GF-D8 (cell line): ENCODE measurements around the gene HLCS.
A peak's percentile ranks its signal among the peaks of the same experiment; 100 is the strongest.

Source experiments
- DNase-seq: peaks from one replicate; lab custom pipeline; 2025; lab: John Stamatoyannopoulos, UW

The HLCS gene

DNA sequence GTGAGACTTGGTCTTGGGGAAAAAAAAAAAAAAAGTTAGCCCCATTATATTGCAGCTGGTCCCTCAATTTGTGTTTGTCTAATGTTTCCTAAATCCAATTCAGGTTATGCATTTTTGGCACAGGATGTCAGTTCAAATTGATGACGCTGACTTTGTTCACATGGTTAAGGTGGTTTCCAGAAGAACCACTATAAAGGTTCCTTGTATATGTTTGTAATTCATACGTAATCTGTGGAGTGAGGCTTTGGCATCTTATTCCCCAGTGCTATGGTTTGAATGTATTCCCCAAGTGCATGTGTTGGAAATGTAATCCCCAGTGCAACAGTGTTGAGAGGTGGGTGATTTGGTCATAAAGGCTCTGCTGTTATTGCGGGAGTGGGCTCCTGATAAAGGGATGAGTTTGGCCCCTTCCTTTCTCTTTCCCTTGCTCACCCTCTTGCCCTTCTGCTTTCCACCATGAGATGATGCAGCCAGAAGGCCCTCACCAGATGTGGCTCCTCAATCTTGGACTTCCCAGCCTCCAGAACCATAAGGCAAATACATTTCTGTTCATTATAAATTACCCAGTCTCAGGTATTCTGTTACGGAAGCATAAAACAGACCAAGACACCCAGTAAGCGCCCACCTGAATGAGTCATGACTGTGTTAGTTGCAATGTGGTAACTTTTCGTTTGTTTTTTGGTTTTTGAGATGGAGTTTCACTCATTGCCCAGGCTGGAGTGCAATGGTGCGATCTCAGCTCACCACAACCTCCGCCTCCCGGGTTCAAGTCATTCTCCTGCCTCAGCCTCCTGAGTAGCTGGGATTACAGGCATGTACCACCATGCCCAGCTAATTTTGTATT lies 19.5 kb upstream of the HLCS start:
- no peak for DNase-seq

DNA sequence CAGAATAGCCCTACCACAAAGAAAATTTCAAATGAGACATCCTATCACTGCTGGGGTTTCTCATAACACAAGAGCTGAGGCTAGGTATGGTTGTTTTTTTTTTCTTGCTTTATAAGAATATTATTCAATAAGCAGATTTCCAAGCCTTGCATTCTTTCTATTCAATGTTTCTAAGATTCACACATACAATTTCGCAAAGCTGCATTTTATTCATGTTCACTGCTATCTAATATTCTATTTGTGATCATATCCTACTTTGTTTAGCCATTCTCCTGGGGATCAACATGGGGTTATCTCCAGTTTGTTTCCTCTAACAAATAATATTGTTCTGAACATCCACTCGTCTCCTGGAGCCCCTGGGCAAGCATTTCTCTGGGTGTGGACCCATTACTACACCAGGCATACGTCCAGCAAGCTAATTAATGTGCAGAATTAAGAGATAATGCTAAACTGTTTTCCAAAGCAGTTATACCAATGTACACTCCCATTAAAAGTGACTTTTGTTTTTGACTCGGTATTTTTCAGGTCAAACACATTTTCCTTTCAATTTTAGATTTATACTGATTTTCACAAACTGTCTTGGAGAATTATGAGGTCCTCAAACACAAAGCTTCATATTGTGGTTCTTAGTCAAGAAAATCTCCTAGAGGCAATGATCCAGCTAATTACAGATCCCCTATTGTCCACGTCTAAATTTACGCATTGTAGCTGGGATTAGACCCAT lies 15.7 kb upstream of the HLCS start:
- DNase-seq = no peak

DNA sequence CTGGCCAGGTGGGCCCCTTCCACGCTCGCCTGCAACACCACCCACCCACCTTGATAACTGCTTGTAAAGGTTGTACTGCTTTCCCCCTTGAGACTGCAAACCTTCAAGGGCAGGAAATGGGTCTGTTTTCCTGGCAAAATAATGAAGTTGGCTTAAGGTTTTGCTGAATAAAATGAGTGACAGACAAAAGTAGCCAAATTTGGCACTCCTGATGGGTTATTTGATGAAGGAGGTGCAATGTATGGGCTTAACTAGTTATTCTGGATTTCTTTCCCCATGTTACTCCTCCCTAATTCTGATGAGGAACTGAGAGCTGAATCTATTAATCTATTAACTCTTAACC lies 14.6 kb upstream of the HLCS start:
- DNase-seq = no peak

- DNase-seq = no peak
Measured at GRCh38 chr21:36980280-36981048, 14.0 kb upstream of the HLCS start.

DNA sequence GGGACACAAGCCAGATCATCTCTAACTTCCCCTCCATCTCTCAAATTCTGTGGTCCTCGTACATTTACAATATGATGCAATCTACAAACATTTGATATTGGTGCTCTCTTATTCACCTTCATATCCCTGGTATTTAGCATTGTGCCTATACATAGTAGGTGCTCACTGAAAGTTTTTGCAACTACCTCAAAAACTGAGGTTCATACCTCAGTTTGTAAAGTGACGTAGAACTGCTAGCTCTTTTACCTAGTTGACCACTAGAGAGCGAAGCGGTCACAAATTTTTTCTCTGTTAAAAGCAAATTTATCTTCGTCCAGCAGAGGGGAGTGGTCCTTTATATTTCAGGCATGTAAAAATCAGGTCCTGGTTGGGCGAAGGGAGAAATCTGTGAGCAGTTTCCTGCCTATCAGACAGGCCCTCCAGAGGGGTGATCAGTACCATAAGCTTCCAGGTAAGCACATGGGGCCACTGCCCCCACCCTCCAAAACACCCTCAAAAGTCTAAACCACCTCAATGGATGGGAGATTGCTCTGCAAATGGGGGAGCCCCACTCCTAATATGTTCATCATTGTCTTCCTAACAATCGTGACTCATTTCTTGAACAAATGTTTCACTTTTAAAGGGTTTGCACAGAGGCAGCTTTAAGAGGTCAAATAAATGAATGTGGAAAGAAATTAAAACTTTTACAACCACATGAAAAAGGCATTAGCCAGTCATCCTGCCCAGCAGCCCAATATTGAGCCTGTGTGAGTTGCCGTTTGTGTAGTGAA lies 10.6 kb upstream of the HLCS start:
- DNase-seq = peak; percentile 78

GRCh38 chr21:36976228-36976861 lies 9.9 kb upstream of the HLCS start:
- DNase-seq = no peak

GRCh38 chr21:36974851-36975192 lies 8.4 kb upstream of the HLCS start:
- no peak for DNase-seq

- DNase-seq = no peak
Measured at GRCh38 chr21:36973986-36974850, 7.7 kb upstream of the HLCS start.

- DNase-seq = no peak
Measured at GRCh38 chr21:36968976-36969375, 2.5 kb upstream of the HLCS start.

GRCh38 chr21:36968414-36968813 lies 1.9 kb upstream of the HLCS start:
- no peak for DNase-seq

GRCh38 chr21:36966821-36967768 lies 626 bp upstream of the HLCS start:
- DNase-seq = no peak

- no peak for DNase-seq
Measured at GRCh38 chr21:36965720-36966065, 776 bp downstream of the HLCS start.

DNA sequence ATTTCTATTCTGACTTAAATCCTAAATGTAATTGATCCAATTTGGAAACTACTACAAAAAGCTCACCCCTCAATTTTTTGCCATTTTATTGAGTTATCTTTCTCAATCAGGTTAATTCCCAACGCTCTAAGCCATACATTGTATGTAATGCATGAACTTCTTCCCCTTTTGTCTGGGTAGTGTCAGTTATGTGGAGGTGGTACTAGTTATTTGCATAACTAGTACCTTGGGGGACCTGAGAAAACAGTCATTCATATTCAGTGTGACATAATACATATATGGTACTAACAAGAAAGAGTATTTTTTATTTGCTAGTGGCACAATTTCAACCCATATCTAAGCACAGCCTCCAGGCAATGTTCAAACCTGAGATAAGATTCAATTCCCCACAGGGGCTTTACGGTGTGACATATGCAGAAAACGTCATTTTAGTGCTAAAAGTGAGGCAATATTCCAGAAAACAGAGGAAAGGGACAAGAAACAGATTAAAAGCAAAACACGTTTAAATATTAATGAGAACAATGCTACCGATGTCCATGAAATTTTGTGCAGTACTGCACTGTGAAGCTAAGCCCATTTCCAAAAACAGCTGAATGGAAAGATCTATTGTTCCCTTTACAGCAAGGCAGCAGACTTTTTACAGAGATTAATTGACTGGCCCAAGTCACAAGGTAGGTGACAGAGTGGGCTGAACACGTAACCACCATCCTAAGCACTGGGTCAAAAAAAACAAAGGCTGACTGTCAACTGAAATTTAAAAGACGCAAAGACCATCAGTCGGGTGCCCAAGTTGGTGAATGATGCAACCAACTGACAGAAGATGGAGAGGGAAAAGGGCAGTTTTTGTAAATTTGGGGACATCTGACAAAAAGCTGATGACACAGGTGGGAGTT lies 1.4 kb downstream of the HLCS start:
- DNase-seq = no peak

GRCh38 chr21:36964398-36964797 lies 2.1 kb downstream of the HLCS start:
- no peak for DNase-seq

GRCh38 chr21:36962098-36962780 lies 4.2 kb downstream of the HLCS start:
- DNase-seq = no peak

DNA sequence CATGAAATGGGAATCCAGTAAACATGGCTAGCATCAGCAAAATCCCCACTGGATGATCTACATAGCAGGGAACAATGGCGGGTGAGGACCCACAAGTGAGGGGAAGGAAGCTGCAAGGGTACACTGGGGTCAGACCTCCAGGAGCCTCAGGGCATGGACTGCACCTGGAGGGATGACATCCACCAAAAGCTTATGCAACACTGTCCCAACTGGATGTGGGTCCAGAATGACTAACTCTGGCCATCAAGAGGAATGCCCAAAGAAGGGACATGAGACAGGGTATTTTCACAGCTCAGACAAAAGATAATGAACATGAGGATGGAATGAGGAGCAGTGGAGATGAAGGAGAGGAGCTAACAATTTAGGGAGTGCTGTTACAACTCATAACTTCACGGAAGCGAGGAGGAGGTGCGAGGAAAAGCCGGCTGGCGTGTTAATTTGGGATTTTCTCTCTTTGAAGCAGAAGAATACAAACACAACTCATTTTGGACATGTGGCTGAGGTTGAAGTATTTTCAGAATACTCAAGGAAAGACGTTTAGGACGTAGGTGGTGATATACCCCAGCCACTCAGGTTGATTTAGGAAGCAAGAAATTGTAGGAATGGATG lies 5.7 kb downstream of the HLCS start:
- no peak for DNase-seq

- DNase-seq = no peak
Measured at GRCh38 chr21:36959020-36959835, 7.2 kb downstream of the HLCS start.
